NCI-H2227 (cell line): ENCODE measurements around the gene KPTN.

Experiments used
- DNase-seq: peaks from one replicate; lab custom pipeline; 2025; ENCODE audit not compliant: unreplicated experiment; lab: John Stamatoyannopoulos, UW

The KPTN gene

GRCh38 chr19:47509170-47509847 is 25.3 kb upstream of the KPTN start:
- DNase-seq: no peak

- no peak for DNase-seq
These were observed 24.7 kb upstream of the KPTN start for GRCh38 chr19:47508721-47509120.

- peak; percentile 70 for DNase-seq
These were observed 24.0 kb upstream of the KPTN start for GRCh38 chr19:47507924-47508553.

- DNase-seq: peak; percentile 75
These were observed 23.0 kb upstream of the KPTN start for GRCh38 chr19:47507012-47507411.

- DNase-seq: no peak
These were observed 22.4 kb upstream of the KPTN start for GRCh38 chr19:47506459-47506858.

- DNase-seq: no peak
These were observed 21.5 kb upstream of the KPTN start for GRCh38 chr19:47505506-47505905.

GRCh38 chr19:47503826-47504150 is 19.8 kb upstream of the KPTN start:
- no peak for DNase-seq

GRCh38 chr19:47503130-47503825 is 19.3 kb upstream of the KPTN start:
- no peak for DNase-seq

GRCh38 chr19:47499863-47500830 is 16.1 kb upstream of the KPTN start:
- DNase-seq: no peak

GRCh38 chr19:47499371-47499770 is 15.4 kb upstream of the KPTN start:
- no peak for DNase-seq

GRCh38 chr19:47498561-47498960 is 14.5 kb upstream of the KPTN start:
- DNase-seq: no peak

- DNase-seq: no peak
These were observed 14.0 kb upstream of the KPTN start for GRCh38 chr19:47497821-47498520.

- no peak for DNase-seq
These were observed 13.2 kb upstream of the KPTN start for GRCh38 chr19:47497050-47497766.

GRCh38 chr19:47495478-47496372 is 11.7 kb upstream of the KPTN start:
- DNase-seq: peak; percentile 33

GRCh38 chr19:47494729-47495128 is 10.7 kb upstream of the KPTN start:
- peak; percentile 13 for DNase-seq

- no peak for DNase-seq
These were observed 10.2 kb upstream of the KPTN start for GRCh38 chr19:47494211-47494547.

- DNase-seq: no peak
These were observed 9.6 kb upstream of the KPTN start for GRCh38 chr19:47493378-47494210.
